ENCODE measurements around the gene HLA-DQA1.
"Not testable (repeated sequence)": the region's sequence is repeated elsewhere in the genome, so short reads cannot be mapped to it uniquely, and the experiment has no call there.

Gene HLA-DQA1

DNA sequence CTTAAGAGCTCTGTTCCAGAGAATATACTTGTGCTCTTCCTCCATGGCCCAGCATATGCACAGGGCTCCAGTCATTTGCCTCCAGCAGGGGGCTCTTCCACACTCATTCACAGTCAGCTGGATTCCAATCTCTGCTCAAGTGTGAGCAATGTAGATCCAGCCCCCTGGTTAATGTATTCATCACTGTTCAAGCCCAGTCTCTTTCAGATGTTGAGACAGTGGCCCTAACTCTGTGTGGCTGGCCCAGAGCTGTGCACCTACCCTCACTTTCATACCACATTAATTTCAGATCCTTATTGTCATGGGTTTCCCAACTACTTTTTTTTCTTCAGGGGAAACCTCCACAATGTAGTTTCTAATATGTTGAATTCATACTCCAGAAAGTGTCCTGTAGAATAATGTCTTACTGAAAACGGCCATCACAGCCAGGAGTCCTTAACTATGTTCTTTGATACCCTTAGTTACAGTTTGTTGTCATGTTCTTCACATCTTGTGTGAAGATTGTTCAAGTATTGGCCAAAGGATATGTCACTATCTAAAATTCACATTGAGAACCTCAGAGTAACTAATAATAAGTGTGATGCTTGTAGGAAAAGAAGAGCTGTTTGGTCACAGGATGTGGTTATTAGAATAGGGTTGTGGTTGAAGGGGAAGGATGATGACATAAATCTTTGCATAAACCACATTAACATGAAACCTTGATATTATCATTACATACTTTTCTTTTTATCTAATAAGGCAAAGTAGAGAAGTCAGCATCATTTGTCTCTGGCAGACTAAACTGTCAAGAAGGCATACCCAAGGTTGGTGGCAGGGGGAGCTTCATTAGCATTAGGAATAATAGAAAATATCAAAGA lies 14.4 kb upstream of the HLA-DQA1 start:
- DNase-seq (ENCODE audit: low read depth in 2 of 2) = peak in 1 of 2 donors; percentile 34

GRCh38 chr6:32623693-32624092 lies 13.5 kb upstream of the HLA-DQA1 start:
- no peak for DNase-seq (ENCODE audit: low read depth in 2 of 2)

DNA sequence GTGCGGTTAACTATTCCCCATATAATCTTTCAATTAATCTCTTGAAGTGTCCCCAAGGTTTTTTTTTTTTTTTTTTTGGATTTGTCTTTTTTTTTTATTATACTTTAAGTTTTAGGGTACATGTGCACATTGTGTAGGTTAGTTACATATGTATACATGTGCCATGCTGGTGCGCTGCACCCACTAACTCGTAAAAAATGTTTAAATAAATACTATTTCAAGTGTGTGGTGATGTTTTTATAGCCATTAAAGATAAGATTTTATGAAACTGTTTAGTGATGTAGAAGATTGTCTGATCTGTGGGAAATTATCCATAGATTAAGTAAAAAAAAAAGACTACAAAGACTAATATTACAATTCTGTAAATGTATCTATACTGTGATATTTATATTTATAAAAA lies 12.6 kb upstream of the HLA-DQA1 start:
- DNase-seq (ENCODE audit: low read depth in 2 of 2) = no peak

GRCh38 chr6:32625137-32625536 lies 12.1 kb upstream of the HLA-DQA1 start:
- DNase-seq (ENCODE audit: low read depth in 2 of 2) = no peak

DNA sequence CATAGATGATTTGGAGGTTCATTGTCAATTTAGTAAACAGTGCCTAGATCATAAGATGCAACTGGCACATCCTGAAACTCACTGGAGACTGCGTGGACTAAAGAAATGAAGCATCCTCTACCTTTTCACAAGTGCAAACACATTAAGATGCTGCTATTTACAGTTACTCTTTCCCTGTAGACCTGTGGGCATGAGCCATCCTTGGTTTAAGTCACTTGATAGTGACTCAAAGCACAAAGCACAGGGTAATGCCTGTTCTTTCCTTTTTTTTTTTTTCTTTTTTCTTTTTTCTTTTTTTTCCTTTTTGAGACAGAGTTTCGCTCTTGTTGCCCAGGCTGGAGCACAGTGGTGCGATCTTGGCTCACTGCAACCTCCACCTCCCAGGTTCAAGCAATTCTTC lies 10.0 kb upstream of the HLA-DQA1 start:
- no peak for DNase-seq (ENCODE audit: low read depth in 2 of 2)

DNA sequence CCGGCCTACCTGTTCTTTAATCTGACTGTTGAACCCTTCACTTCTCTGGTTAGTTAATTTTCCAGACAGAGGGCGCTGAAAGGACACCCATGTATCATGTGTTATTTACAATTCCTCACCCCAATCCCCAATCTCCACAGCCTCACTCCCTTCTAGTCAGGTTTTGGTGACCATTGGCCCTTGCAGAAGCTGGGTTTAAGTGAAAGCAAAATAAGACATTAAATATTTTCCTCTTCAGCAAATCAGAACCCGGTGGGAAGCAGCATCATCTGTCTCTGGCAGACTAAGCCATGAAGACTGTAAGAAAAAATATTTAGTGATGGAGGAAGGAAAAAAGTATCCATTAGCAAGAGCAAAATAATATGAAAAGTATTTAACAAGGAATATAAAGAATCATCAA lies 9.4 kb upstream of the HLA-DQA1 start:
- no peak for DNase-seq (ENCODE audit: low read depth in 2 of 2)

GRCh38 chr6:32629793-32630192 lies 7.4 kb upstream of the HLA-DQA1 start:
- DNase-seq (ENCODE audit: low read depth in 2 of 2) = not testable (repeated sequence)

DNA sequence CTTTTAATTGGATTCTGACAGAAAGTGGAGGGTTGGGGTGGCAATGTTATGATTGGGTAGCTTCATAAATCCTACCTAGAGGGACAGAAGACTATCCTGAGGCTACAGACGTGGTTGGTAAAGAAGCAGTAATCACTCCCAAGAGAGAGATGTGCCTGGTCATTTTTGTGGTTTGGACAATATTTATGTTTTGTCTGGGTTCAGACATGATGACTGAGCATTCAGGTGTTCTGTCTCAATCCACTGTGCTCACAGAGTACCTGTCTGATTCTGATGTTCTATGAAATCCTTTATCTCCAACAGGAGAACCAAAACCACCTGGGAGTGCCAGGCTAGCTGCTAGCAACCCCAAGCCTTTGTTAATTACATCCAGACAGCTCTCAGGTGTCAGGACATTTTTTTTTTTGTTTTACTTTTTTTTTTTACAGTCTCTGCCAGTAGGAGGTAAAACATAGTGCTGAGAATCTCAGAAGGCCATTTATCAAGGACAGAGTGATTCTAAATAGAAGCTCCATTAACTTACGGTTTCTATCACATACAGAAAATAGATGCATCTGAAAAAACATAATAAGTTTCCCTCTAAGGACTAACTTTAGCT lies 1.6 kb upstream of the HLA-DQA1 start:
- DNase-seq (ENCODE audit: low read depth in 2 of 2) = no peak

DNA sequence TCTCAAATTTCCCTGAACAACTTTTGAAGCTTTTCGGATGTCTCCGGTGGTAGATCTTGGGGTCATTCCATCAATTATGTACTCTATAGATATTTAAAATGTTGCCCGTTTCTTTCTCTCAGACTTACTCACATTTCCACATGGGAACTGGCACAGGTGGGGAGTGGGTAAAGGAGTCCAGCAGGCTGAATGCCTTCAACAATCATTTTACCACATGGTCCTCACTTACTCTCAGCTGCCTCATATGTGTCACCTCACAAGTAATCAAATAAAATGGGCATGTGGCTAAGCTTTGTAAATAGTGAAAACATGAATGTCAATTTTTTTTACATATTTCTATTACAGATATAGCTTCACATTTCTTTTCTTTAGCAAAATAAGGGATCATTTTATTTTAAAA lies 677 bp downstream of the HLA-DQA1 start:
- DNase-seq (ENCODE audit: low read depth in 2 of 2) = no peak

GRCh38 chr6:32638532-32639219 lies 1.5 kb downstream of the HLA-DQA1 start:
- DNase-seq (ENCODE audit: low read depth in 2 of 2) = no peak

DNA sequence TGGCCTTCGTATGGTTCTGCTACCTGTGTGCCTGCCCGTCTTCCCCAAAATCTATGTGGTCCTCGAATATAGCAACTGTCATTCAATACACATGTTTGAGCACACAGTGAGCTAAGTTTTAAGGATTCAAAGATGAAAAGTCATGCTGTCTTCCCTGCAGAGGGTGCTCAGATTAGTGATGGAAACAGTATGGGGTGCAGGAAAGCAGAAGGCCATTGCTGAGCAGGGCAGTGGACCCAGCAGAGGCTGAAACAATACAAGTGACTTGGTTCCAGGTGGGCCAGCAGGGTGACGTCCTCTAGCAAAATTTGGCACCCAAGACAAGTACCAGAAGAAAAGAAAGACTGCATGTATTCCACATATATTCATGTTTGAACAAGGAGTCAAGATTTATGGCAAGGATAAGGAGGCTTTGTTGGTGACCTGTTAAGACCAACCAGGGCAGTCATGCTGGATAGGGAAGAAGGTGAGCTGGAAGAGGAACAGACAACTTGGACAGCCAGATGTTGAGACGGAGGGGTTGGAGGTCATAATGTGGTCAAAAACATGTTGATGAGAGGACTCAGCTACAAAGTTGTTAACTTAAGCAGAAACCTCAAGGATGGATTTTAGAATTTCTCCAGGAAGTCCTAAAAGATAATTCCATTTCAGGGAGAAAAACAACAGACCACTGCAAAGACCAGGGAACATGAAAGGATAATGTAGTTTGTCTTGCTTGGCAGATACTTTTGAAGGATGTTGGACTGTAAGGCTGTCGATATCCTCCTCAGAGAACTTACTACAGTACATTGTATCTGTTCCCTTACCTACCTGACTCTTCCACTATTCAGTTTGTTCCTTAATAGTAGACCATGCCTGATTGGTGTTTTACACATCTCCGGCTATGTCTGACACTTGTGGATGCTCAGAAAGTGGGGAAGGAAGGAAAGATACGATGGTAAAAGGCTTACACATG lies 2.5 kb downstream of the HLA-DQA1 start:
- DNase-seq (ENCODE audit: low read depth in 2 of 2) = no peak

GRCh38 chr6:32641122-32641521 lies 3.9 kb downstream of the HLA-DQA1 start:
- no peak for DNase-seq (ENCODE audit: low read depth in 2 of 2)

GRCh38 chr6:32641785-32642719 lies 4.8 kb downstream of the HLA-DQA1 start:
- not testable (repeated sequence) for DNase-seq (ENCODE audit: low read depth in 2 of 2)

DNA sequence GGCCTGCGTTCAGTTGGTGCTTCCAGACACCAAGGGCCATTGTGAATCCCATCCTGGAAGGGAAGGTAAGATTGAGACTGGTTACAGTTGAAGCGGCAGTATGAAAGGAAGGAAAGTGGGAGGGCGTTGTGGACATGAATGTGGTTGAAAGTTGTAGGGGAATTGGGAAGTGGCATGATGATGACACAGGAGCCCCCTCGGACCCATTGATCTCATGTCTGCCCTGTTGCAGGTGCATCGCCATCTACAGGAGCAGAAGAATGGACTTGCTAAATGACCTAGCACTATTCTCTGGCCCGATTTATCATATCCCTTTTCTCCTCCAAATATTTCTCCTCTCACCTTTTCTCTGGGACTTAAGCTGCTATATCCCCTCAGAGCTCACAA lies 5.5 kb downstream of the HLA-DQA1 start:
- no peak for DNase-seq (ENCODE audit: low read depth in 2 of 2)

DNA sequence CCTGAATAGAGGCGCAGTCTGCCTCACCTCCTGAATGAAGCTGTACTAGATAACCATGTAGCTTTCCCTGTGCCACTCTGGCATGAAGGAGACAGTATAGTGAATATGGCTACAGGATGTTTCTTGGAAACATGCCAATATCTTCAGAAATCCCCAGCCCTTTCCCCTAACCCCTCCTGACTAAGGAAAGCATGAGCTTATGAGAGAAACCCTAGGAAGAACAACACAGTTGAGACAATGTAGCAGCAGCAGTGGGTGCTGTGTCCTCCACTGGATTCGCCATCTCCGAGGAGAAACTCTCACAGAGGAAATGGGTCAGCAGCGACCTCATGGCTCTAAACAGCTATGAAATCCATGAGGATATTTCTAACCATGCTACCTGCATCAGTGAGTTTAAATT lies 6.7 kb downstream of the HLA-DQA1 start:
- no peak for DNase-seq (ENCODE audit: low read depth in 2 of 2)

DNA sequence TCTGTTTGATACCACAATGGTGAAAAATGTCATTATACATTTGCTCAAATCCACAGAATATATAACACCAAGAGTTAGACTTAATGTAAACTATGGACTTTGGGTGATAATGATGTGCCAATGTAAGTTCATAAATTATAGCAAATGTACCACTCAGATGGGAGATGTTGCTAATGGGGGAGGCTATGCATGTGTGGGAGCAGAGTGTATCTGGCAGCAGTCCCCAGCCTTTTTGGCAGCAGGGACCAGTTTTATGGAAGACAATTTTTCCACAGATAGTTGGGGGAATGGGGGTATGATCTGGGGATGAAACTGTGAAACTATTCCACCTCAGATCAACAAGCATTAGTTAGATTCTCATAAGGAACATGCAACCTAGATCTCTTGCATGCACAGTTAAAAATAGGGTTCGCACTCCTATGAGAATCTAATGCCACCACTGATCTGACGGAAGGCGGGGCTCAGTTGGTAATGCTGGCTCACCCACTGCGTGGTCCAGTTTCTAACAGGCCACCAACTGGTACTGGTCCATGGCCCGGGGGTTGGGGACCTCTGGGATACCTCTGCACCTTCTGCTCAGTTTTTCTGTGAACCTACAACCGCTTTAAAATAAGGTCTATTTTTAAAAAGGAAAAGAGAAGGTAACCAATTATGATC lies 8.0 kb downstream of the HLA-DQA1 start:
- no peak for DNase-seq (ENCODE audit: low read depth in 2 of 2)

DNA sequence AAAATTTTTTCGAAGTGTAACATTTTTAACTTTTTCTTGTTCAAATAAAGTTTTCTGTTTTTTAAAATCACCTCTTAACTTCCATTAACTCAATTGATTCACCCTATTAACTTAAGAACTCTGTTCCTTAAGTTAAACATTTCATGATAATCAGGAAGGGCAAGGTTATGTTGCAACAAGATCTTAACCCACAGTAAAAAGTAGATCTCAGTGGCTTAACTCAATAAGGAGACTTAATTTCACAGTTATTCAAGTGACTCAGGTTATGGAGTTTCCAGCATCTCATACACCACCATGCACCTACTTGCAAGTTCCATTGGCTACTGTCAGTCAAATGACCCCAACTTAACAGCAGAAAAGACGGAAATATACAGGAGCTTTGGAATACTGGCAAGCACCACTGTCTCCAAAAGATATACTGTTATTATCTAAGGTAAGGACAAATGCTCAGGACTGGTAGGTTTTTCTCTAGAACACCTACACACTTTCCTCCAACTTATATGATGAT lies 18.1 kb downstream of the HLA-DQA1 start:
- DNase-seq (ENCODE audit: low read depth in 2 of 2) = no peak

- DNase-seq (ENCODE audit: low read depth in 2 of 2) = not testable (repeated sequence)
These were observed 20.1 kb downstream of the HLA-DQA1 start for GRCh38 chr6:32657329-32657728.

DNA sequence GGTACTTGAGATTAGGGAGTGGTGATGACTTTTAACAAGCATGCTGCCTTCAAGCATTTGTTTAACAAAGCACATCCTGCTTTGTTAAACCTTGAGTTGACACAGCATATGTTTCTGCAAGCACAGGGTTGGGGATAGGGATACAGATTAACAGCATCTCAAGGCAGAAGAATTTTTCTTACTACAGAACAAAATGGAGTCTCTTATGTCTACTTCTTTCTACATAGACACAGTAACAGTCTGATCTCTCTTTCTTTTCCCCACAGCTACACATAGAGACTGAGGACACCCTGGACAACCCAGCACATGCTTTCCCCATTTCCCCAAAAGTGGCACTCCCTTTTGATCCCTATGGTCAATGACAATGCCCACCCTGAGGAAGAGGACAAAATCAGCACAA lies 20.6 kb downstream of the HLA-DQA1 start:
- DNase-seq (ENCODE audit: low read depth in 2 of 2) = not testable (repeated sequence)
